22Rv1 (cell line): ENCODE measurements around the gene KCNG2.

Source experiments
- CTCF ChIP-seq: fragments of 450-650 bp; IDR thresholded peaks from 2 replicates; pipeline ENCODE4 v1.5.1; 2017; ENCODE audit warnings: mild to moderate bottlenecking
- ZFX ChIP-seq: fragments of 450-650 bp; IDR thresholded peaks from 2 replicates; pipeline ENCODE4 v1.6.1; 2017; ENCODE audit warnings: antibody characterized with exemption, borderline replicate concordance

GRCh38 chr18:79802298-79802697, 4.6 kb downstream of the KCNG2 start:
- TF ChIP-seq CTCF = no peak
- TF ChIP-seq ZFX = no peak
